Thyroid gland (tissue), 4 donors: Measurements from ENCODE around the gene MTFMT. TPM values are rescaled to one million over a fixed set of nuclear protein-coding genes. Genes with fewer than 3 reads are reported as not detected.

Experiments
- DNase-seq, 2 donors: peaks; one replicate each; pipeline ENCODE4 v3.0.0-alpha.2; 2019
- H3K27ac ChIP-seq, 3 donors: fragments of 200-600 bp; sonication (generic); 1 replicate in 2 of 3; 2 replicates in 1 of 3; pipeline ENCODE4 v1.5.1; 2016 to 2019; ENCODE audit warnings: mild to moderate bottlenecking in 1 of 3, moderate library complexity in 1 of 3
- H3K27me3 ChIP-seq: fragments of 200-600 bp; sonication (generic); one replicate; pipeline ENCODE4 v1.5.1; 2019
- H3K36me3 ChIP-seq, 2 donors: fragments of 200-600 bp; sonication (generic); one replicate each; pipeline ENCODE4 v1.5.1; 2016 to 2019
- H3K4me1 ChIP-seq, 2 donors: fragments of 200-600 bp; sonication (generic); one replicate each; pipeline ENCODE4 v1.5.1; 2017 to 2019
- H3K4me3 ChIP-seq, 3 donors: fragments of 200-600 bp; sonication (generic); replicated peaks in 1 of 3; 1 replicate in 2 of 3; 2 replicates in 1 of 3; pipeline ENCODE4 v1.5.1; 2016; ENCODE audit warnings: mild to moderate bottlenecking in 1 of 3
- H3K9me3 ChIP-seq: fragments of 200-600 bp; sonication (generic); one replicate; pipeline ENCODE4 v1.5.1; 2017
- CTCF ChIP-seq, 6 experiments: fragments of 200-600 bp in 3 of 6; fragments of 450-650 bp in 3 of 6; sonication (generic) in 3 of 6; IDR thresholded peaks; one replicate each; pipeline ENCODE4 v1.5.1; 2016 to 2019; ENCODE audit warnings: antibody characterized with exemption in 6 of 6, mild to moderate bottlenecking in 2 of 6, inconsistent platforms in 1 of 6, moderate library complexity in 1 of 6
- POLR2A ChIP-seq, 2 donors: fragments of 450-650 bp; IDR thresholded peaks; one replicate each; pipeline ENCODE4 v1.6.1; 2017; ENCODE audit warnings: antibody characterized with exemption in 2 of 2, mild to moderate bottlenecking in 2 of 2, moderate library complexity in 1 of 2
- WGBS, 2 donors: methylation state at CpG; one replicate each; pipeline ENCODE4 v1.1.5; 2017; 5-methylcytosine and 5-hydroxymethylcytosine counted together
- intact Hi-C: fragments of 100-400 bp; cut with DNase I; formaldehyde crosslinking; loops from one replicate; pipeline ENCODE4 v1.15.1; 2023
- total RNA-seq, 4 donors: library from RNA; depleted of rRNA; stranded (reverse); fragments of >200 nt; gene quantifications; one replicate each; pipeline ENCODE4 v1.2.3, GENCODE V29; 2016

Gene MTFMT
- total RNA-seq, 4 donors from 2014 or later, result 20.7 to 31.6 (median 27.1) TPM

- TF ChIP-seq POLR2A (IDR thresholded peaks at IDR 0.05) (no peak), CTCF (IDR thresholded peaks at IDR 0.05) (no peak)
- peaks cover 8 to 10% of the 10 kb centered on the region in 2 donors for H3K36me3 ChIP-seq
These were observed 20.5 kb downstream of the MTFMT start for GRCh38 chr15:65008983-65009382.

GRCh38 chr15:65006876-65007275 lies 22.6 kb downstream of the MTFMT start:
- H3K9me3 ChIP-seq, result no peaks in the 10 kb centered on the region
- peaks cover 0 to 3% of the 10 kb centered on the region in 2 donors for H3K36me3 ChIP-seq
- no peak overlapping the region for H3K4me3 ChIP-seq
- no peak for TF ChIP-seq POLR2A (IDR thresholded peaks at IDR 0.05)
- TF ChIP-seq CTCF (IDR thresholded peaks at IDR 0.05), result no peak
- no peaks in the 10 kb centered on the region for H3K4me1 ChIP-seq
- 91 to 98% methylated on average over 3 of the region's 3 CpGs for WGBS, 2 donors
- no peaks in the 10 kb centered on the region for H3K27me3 ChIP-seq
- no peak overlapping the region for H3K27ac ChIP-seq
- intact Hi-C loops, result no loop called here
- DNase-seq, result no peak

More at GRCh38 chr15:65008983-65009382, 20.5 kb downstream of the MTFMT start:
- Histone ChIP-seq H3K27me3 (no peaks in the 10 kb centered on the region), H3K9me3 (no peaks in the 10 kb centered on the region), H3K4me3 (no peak overlapping the region), H3K4me1 (no peaks in the 10 kb centered on the region), H3K27ac (no peak overlapping the region)
- no peak for DNase-seq
- intact Hi-C loops, result no loop called here
- WGBS, 2 donors, result 70 to 77% methylated on average over 2 of the region's 2 CpGs

DNA sequence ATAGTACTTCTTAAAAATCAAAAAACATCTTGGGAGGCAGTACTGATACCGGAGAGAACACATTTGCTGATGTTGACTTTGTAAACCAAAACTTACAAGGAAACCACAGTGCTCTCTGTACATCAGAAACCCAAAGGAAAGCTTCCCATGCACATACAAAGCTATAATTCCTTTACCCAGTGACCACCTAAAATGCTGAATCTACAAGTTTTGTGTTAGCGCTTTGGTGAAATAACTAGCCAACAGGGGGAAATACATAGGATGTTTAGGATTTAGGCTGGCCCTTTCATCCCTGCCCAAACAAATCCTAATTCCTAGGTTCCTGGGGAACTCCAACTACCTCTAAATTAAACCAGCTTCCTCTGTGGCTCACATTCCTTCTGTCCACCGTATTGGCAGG lies 24.4 kb downstream of the MTFMT start:
- DNase-seq, result no peak
- H3K27ac ChIP-seq, result no peak overlapping the region
- TF ChIP-seq POLR2A (IDR thresholded peaks at IDR 0.05) (no peak), CTCF (IDR thresholded peaks at IDR 0.05) (no peak)
- H3K36me3 ChIP-seq, result peaks cover 0 to 3% of the 10 kb centered on the region in 2 donors
- intact Hi-C loops, result no loop called here
- H3K9me3 ChIP-seq, result no peaks in the 10 kb centered on the region
- WGBS, 2 donors, result 80 to 86% methylated on average over 3 of the region's 3 CpGs
- no peaks in the 10 kb centered on the region for H3K4me1 ChIP-seq
- H3K4me3 ChIP-seq, result no peak overlapping the region
- no peaks in the 10 kb centered on the region for H3K27me3 ChIP-seq

- no peak for TF ChIP-seq CTCF (IDR thresholded peaks at IDR 0.05)
- TF ChIP-seq POLR2A (IDR thresholded peaks at IDR 0.05), result no peak
- WGBS, 2 donors, result 95 to 96% methylated on average over 4 of the region's 4 CpGs
- Histone ChIP-seq H3K4me3 (no peak overlapping the region), H3K9me3 (no peaks in the 10 kb centered on the region), H3K4me1 (no peaks in the 10 kb centered on the region), H3K27me3 (no peaks in the 10 kb centered on the region), H3K36me3 (no peaks in the 10 kb centered on the region), H3K27ac (no peak overlapping the region)
- no peak for DNase-seq
- intact Hi-C loops, result no loop called here
These were observed 31.6 kb downstream of the MTFMT start for GRCh38 chr15:64997745-64998375.

DNA sequence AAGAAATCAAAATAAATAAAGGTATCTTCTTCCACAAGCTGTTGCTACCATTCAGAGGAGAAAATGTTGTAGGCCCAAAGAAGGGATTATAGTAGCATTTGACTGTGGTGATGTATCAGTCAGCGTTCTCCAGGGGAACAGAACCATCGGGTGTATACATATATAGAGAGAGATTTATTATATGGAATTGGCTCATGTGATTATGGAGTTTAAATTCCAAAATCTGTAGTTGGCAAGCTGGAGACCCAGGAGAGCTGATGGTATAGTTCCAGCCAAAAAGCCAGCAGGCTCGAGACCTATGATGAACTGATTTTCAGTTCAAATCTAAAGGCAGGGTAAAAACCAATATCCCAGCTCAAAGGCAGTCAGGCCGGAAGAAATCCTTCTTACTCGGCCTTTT lies 32.4 kb downstream of the MTFMT start:
- intact Hi-C loops, result no loop called here
- Histone ChIP-seq H3K9me3 (no peaks in the 10 kb centered on the region), H3K4me3 (no peak overlapping the region), H3K27me3 (no peaks in the 10 kb centered on the region), H3K36me3 (no peaks in the 10 kb centered on the region), H3K27ac (no peak overlapping the region), H3K4me1 (no peaks in the 10 kb centered on the region)
- no peak for TF ChIP-seq CTCF (IDR thresholded peaks at IDR 0.05)
- TF ChIP-seq POLR2A (IDR thresholded peaks at IDR 0.05), result no peak
- WGBS, 2 donors, result 74% methylated on average over 5 of the region's 5 CpGs
- no peak for DNase-seq
